ENCODE data around the gene EML5. TPM values are rescaled to one million over a fixed set of nuclear protein-coding genes. Genes with fewer than 3 reads are reported as not detected.

The EML5 gene
- total and polyA plus RNA-seq, 7 donors, result under 0.01 to 6.1 (median 2.5) TPM

DNA sequence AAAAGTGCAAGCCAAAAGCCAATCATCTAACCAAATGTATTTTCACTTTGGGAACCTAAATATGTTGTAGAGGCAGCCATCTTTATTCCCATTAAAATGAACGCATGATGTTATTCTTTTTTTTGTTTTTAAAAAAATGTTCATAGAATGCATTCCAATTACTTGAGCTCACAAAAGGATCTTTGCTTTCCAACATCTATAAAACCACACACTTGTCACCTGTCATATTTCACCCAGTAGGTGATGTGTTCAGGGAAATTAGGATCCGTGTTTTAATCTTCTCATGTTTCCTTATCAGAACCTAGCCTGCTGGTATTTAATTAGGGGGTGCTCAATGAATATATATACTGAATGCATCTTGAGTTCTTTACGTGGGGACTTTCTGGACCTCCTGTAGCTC lies 45.3 kb upstream of the EML5 start:
- intact Hi-C loops (cut with DNase I), result no loop called here
- no peaks in the 10 kb centered on the region for H3K27me3 ChIP-seq
- no peak for TF ChIP-seq POLR2A (IDR thresholded peaks at IDR 0.05)
- 91 to 95% methylated on average over 3 of the region's 3 CpGs for WGBS, 2 donors
- H3K27ac ChIP-seq, result no peak overlapping the region
- peaks cover 0 to 28% (median 23%) of the 10 kb centered on the region in 4 donors for H3K4me1 ChIP-seq
- no peak for DNase-seq
- H3K36me3 ChIP-seq, result peaks cover 0 to 21% (median 0%) of the 10 kb centered on the region in 4 donors
- H3K4me3 ChIP-seq, result no peak overlapping the region
- H3K9me3 ChIP-seq, result no peaks in the 10 kb centered on the region

DNA sequence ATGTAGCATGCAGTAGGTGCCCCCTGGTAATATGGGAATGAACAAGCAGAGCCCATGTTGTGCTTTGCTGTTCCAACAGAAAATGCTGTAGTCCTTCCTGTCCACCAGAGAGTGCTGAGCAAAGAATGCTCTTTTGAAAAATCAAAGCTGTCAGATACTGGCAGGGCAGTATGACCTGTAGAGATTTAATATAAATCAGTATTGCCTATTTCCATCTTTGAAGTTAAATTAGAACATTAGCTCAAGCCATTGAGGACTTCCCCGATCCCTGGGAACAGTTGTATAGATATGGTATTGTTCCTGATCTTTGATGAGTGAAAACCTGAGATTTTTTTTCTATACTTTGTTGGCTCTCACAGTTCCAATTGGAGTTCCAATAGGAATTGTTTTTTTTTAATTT lies 44.7 kb upstream of the EML5 start:
- Histone ChIP-seq H3K36me3 (peaks cover 0 to 19% (median 0%) of the 10 kb centered on the region in 4 donors), H3K27me3 (no peaks in the 10 kb centered on the region), H3K27ac (no peak overlapping the region), H3K9me3 (no peaks in the 10 kb centered on the region), H3K4me1 (peaks cover 0 to 33% (median 23%) of the 10 kb centered on the region in 4 donors), H3K4me3 (no peak overlapping the region)
- WGBS, 2 donors, result 97% methylated on average over 1 of the region's 1 CpG
- DNase-seq, result no peak
- intact Hi-C loops (cut with DNase I), result no loop called here
- TF ChIP-seq EP300 (IDR thresholded peaks at IDR 0.05), result no peak
- TF ChIP-seq POLR2A (IDR thresholded peaks at IDR 0.05), result no peak
- TF ChIP-seq POLR2AphosphoS5 (IDR thresholded peaks at IDR 0.05), result no peak
- TF ChIP-seq, protein P1, sequence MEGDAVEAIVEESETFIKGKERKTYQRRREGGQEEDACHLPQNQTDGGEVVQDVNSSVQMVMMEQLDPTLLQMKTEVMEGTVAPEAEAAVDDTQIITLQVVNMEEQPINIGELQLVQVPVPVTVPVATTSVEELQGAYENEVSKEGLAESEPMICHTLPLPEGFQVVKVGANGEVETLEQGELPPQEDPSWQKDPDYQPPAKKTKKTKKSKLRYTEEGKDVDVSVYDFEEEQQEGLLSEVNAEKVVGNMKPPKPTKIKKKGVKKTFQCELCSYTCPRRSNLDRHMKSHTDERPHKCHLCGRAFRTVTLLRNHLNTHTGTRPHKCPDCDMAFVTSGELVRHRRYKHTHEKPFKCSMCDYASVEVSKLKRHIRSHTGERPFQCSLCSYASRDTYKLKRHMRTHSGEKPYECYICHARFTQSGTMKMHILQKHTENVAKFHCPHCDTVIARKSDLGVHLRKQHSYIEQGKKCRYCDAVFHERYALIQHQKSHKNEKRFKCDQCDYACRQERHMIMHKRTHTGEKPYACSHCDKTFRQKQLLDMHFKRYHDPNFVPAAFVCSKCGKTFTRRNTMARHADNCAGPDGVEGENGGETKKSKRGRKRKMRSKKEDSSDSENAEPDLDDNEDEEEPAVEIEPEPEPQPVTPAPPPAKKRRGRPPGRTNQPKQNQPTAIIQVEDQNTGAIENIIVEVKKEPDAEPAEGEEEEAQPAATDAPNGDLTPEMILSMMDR (IDR thresholded peaks at IDR 0.05), result no peak

DNA sequence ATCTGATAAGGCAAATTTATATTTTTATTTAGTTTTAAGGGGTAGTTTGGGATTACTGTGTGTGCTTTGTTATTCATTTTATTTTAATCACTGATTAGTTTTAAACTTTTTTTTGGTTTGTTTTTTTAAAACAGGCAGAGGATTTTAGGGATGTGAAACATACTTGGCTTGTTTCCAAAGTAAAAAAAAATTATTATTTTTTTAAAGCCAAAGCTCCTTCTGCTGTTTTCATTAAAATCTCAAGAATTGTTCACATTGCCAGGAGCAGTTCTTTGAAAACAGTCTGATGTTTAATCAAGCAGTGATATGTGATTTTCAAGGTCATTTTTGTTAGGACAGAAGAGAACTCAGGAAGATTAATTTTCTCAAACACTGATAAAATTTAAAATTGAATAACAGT lies 42.9 kb upstream of the EML5 start:
- intact Hi-C loops (cut with DNase I), result no loop called here
- DNase-seq, result no peak
- H3K4me3 ChIP-seq, result no peak overlapping the region
- H3K9me3 ChIP-seq, result no peaks in the 10 kb centered on the region
- H3K27ac ChIP-seq, result peak overlapping the region; percentile 42 to 61 (median 52)
- no peaks in the 10 kb centered on the region for H3K27me3 ChIP-seq
- peaks cover 0 to 50% (median 30%) of the 10 kb centered on the region in 4 donors for H3K4me1 ChIP-seq
- peaks cover 0 to under 1% (median 0%) of the 10 kb centered on the region in 4 donors for H3K36me3 ChIP-seq
- no peak for TF ChIP-seq POLR2A (IDR thresholded peaks at IDR 0.05)
- TF ChIP-seq, protein P1 (IDR thresholded peaks at IDR 0.05), result no peak
- TF ChIP-seq EP300 (IDR thresholded peaks at IDR 0.05), result no peak
- no peak for TF ChIP-seq POLR2AphosphoS5 (IDR thresholded peaks at IDR 0.05)

DNA sequence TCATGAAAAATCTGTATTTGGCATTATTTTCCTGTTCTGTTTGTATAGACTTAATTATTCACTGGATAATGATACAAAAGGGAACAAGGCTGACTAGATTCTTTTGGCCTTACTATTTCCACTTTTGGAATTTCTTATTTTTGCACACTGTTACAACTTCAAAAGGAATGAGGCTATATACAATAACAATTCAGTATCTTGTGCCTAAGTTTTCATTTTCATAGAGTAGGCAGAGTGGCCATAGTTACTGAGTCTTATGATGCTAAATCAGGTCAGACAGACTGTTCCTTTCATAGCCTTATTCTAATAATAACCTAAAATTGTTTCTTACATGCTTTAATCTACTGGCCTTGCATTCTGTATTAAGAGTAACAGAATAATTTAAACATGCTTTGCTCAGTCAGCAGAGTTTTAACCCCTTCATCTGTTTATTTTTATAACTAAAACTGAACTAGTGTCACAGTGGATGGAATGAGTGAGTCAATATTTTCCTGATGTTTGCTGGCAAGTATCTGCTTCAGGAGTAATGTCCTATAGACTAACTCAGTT lies 42.2 kb upstream of the EML5 start:
- H3K9me3 ChIP-seq, result no peaks in the 10 kb centered on the region
- intact Hi-C loops (cut with DNase I), result no loop called here
- no peak overlapping the region for H3K4me3 ChIP-seq
- no peaks in the 10 kb centered on the region for H3K36me3 ChIP-seq
- peaks cover 0 to 56% (median 31%) of the 10 kb centered on the region in 4 donors for H3K4me1 ChIP-seq
- DNase-seq, result no peak
- H3K27ac ChIP-seq, result peak overlapping the region; percentile 42 to 61 (median 52)
- no peak for TF ChIP-seq EP300 (IDR thresholded peaks at IDR 0.05)
- no peak for TF ChIP-seq POLR2AphosphoS5 (IDR thresholded peaks at IDR 0.05)
- TF ChIP-seq, protein P1 (IDR thresholded peaks at IDR 0.05), result no peak
- no peak for TF ChIP-seq POLR2A (IDR thresholded peaks at IDR 0.05)
- H3K27me3 ChIP-seq, result no peaks in the 10 kb centered on the region

DNA sequence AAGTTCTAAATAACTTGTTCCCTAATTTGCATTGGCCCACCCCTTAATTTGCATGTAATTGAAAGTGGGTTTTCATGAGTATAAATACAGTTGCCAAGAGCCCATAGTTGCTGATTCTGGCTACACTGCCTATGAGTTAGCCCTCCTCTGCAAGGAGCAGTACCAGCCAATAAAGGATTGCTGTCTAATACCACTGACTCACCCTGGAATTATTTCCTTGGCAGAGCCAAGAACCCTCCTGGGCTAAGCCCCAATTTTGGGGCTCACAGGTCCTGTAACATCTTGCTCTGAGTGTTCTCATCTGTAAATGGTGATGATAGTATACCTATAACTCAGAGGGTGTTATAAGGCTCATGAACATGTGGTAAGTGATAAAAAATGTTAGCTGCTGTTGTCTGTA lies 38.5 kb upstream of the EML5 start:
- no peaks in the 10 kb centered on the region for H3K36me3 ChIP-seq
- peaks cover 0 to 77% (median 31%) of the 10 kb centered on the region in 4 donors for H3K4me1 ChIP-seq
- DNase-seq, result no peak
- intact Hi-C loops (cut with DNase I), result no loop called here
- TF ChIP-seq POLR2AphosphoS5 (IDR thresholded peaks at IDR 0.05) (peak in 1 of 4 donors; percentile 35), POLR2A (IDR thresholded peaks at IDR 0.05) (no peak)
- TF ChIP-seq, protein P1 (IDR thresholded peaks at IDR 0.05), result no peak
- H3K27me3 ChIP-seq, result no peaks in the 10 kb centered on the region
- H3K27ac ChIP-seq, result peak overlapping the region; percentile 61 to 73 (median 69)
- no peaks in the 10 kb centered on the region for H3K9me3 ChIP-seq
- no peak overlapping the region for H3K4me3 ChIP-seq

All from sigmoid colon (tissue), 7 donors.